HFF-Myc (cell line): ENCODE results near the gene NCOA3.

Experiments used
- DNase-seq: peaks from one replicate; pipeline ENCODE4 v3.0.0-alpha.2; 2011; ENCODE audit warnings: low read depth; ENCODE audit errors: extremely low read depth
- H3K4me3 ChIP-seq: replicated peaks from 2 replicates; pipeline ENCODE4 v1.5.1; 2011; ENCODE audit warnings: low read depth, mild to moderate bottlenecking, control low read depth, low read length
- CTCF ChIP-seq: IDR thresholded peaks from 2 replicates; pipeline ENCODE4 v1.5.1; 2012; ENCODE audit warnings: mild to moderate bottlenecking, low read depth, low read length, control low read depth; ENCODE audit errors: missing control alignments

The NCOA3 gene

DNA sequence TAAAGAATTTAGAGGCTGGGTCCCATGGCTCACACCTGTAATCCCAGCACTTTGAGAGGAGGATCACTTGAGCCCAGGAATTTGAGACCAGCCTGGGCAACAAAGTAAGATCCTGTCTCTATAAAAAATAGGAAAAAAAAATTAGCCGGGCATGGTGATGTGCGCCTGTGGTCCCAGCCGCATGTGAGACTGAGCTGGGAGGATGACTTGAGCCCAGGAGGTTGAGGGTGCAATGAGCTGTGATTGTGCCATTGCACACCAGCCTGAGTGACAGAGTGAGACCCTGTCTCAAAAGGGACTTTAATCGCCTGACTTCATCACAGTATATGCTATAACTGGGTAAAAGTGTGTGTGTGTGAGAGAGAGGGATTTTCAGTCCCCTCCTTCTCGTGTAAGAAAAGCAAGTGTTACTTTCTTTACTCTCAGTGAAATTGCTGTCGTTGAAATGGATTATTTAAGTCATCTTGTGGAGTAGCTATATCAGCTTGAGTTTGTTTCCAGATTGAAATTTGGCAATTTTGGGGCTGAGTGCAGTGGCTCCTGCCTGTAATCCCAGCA lies 7.5 kb downstream of the NCOA3 start:
- no peak for DNase-seq
- no peak for TF ChIP-seq CTCF
- H3K4me3 ChIP-seq: no peak overlapping the region

- H3K4me3 ChIP-seq: no peak overlapping the region
- no peak for DNase-seq
- TF ChIP-seq CTCF: no peak
Observed at GRCh38 chr20:47509685-47510084, 8.0 kb downstream of the NCOA3 start.

DNA sequence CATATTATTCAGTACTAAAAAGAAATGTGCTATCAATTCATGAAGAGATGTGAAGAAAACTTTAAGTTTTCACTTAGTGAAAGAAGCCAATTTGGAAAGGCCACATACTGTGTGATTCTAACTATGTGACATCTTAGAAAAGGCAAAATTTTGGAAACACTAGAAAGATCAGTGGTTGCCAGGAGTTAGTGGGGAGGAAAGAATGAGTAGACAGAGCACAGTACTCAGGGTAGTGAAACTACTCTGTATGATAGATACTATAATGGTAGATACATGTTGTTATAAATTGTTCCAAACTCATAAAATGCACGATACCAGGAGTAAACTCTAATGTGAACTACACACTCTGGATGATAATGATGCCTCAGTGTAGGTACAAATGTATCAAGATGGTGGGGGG lies 14.2 kb downstream of the NCOA3 start:
- H3K4me3 ChIP-seq: no peak overlapping the region
- no peak for DNase-seq
- no peak for TF ChIP-seq CTCF

- no peak for DNase-seq
- no peak for TF ChIP-seq CTCF
- H3K4me3 ChIP-seq: no peak overlapping the region
Observed at GRCh38 chr20:47521059-47521808, 19.5 kb downstream of the NCOA3 start.

DNA sequence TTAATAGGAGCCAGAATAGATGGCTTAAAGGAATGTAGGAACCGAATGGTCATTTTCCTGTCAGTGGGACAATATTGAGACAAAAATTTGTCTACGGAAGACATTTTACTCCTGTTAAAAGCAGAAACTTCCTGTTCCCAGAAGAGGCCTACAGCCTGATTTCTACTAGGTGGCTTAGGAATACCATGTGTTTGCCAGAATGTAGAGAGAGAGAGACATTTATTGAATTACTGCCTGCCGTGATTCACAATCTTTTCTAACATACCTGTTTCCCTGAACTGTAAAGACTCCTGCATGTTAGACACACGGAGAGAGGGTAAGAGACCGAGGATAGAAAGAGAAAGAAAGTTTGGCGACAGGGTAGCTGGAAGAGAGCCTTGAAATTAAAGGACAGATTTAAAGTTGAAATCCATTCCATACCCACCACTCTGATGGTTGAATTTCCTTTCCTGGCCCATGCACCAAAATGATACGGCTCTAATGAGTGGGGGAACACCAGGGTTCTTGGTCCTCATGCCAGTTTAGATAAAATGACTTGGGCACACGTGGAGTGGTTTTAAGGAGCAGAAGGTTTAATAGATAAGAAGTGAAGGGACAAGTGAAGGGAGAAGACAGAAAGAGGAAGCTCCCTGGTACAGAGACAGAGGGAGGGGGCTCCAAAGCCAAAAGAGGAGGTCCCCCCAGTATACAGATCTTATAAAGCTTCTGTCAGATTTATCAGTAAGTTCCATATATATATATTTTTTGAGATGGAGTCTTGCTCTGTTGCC lies 22.5 kb downstream of the NCOA3 start:
- TF ChIP-seq CTCF: no peak
- no peak for DNase-seq
- H3K4me3 ChIP-seq: no peak overlapping the region

DNA sequence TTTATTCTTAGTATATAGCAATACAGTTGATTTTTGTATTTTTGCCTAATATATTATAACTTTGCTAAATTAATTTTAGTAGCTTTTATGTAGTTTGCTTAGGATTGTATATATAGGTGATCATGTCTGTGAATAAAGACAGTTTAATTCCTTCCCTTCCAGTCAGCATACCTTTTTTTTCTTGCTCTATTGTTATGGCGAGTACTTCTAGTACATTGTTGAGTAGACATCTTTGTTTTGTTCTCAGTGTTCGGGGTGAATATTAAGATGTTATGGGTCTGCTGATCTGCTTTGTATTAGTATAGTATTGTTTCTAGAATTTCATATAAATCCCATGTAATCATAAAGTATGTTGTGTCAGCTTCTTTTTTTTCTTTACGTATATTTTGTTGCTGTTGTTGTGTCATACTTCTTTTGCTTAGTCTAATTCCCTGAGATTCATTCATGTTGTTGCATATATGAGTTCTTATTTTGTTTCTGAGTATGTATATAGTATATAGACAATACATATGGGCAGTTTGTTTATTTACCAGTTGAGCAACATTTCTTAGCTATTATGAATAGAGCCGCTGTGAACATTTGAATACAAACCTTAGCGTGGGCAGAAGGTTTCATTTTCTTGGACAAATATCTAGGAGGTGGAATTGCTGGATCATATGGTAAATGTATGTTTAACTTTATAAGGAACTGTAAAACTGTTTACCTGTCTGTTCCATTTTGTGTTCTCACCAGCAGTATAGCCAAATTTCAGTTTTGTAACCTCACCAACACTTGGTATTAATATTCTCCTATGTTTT lies 25.5 kb downstream of the NCOA3 start:
- no peak for TF ChIP-seq CTCF
- H3K4me3 ChIP-seq: no peak overlapping the region
- DNase-seq: no peak
